Measurements from ENCODE around the gene FGF12.

The FGF12 gene

GRCh38 chr3:192408007-192408646 lies 319.2 kb downstream of the FGF12 start:
- H2AFZ ChIP-seq (ENCODE audit: low read length), result peak overlapping the region; percentile 99
- WGBS, 2 donors (ENCODE audit: extremely low coverage in 2 of 2, insufficient read length in 2 of 2, insufficient replicate concordance in 1 of 2), result no CpG with 5 or more reads among the region's 50 CpGs
- no peak overlapping the region for H2BK5ac ChIP-seq (ENCODE audit: low read length)
- peak overlapping the region; percentile 39 for H3K9ac ChIP-seq (ENCODE audit: low read depth, low read length, poor library complexity)
- no peak overlapping the region for H2AK5ac ChIP-seq (ENCODE audit: low read depth, low read length)
- H3K4me2 ChIP-seq (ENCODE audit: insufficient read depth, low read length, poor library complexity, severe bottlenecking), result peak overlapping the region; percentile 96
- no peak overlapping the region for H3K23ac ChIP-seq (ENCODE audit: low read depth, low read length, poor library complexity)
- no peaks in the 10 kb centered on the region for H3K4me1 ChIP-seq (ENCODE audit: control insufficient read depth in 2 of 2, insufficient read depth in 1 of 2, low read depth in 1 of 2, low read length in 2 of 2)
- peak; percentile 30 for DNase-seq (ENCODE audit: low spot score)
- H3K18ac ChIP-seq (ENCODE audit: low read length), result peak overlapping the region; percentile 76
- no peak overlapping the region for H4K8ac ChIP-seq (ENCODE audit: low read depth, low read length)
- no peaks in the 10 kb centered on the region for H3K36me3 ChIP-seq (replicated peaks in 1 of 2; ENCODE audit: control insufficient read depth in 2 of 2, insufficient read depth in 2 of 2, low read length in 2 of 2)
- H2BK15ac ChIP-seq (ENCODE audit: low read length), result peak overlapping the region; percentile 35
- H3K4ac ChIP-seq (ENCODE audit: low read length), result no peak overlapping the region
- no peaks in the 10 kb centered on the region for H3K9me3 ChIP-seq (replicated peaks in 1 of 2; ENCODE audit: control insufficient read depth in 2 of 2, insufficient read depth in 1 of 2, low read depth in 1 of 2, low read length in 2 of 2)
- no peak overlapping the region for H4K91ac ChIP-seq (ENCODE audit: low read depth, low read length, poor library complexity)
- H3K27ac ChIP-seq (replicated peaks; ENCODE audit: low read length), result no peak overlapping the region
- H3K4me3 ChIP-seq (ENCODE audit: low read length in 2 of 2), result peak overlapping the region; percentile 71 to 94
- H3K14ac ChIP-seq (ENCODE audit: low read length), result no peak overlapping the region
- H2BK120ac ChIP-seq (ENCODE audit: low read depth, low read length), result no peak overlapping the region
- H3K27me3 ChIP-seq (ENCODE audit: control insufficient read depth in 3 of 3, insufficient read depth in 3 of 3, low read depth in 1 of 3, low read length in 3 of 3), result peaks cover 0 to 27% (median 3%) of the 10 kb centered on the region in 3 experiments
- no peak overlapping the region for H2BK12ac ChIP-seq (ENCODE audit: low read length)
- no peaks in the 10 kb centered on the region for H3K79me1 ChIP-seq (ENCODE audit: low read depth, low read length)

- Histone ChIP-seq H3K18ac (ENCODE audit: low read length) (no peak overlapping the region), H3K14ac (ENCODE audit: low read length) (no peak overlapping the region), H4K8ac (ENCODE audit: low read depth, low read length) (no peak overlapping the region), H3K36me3 (replicated peaks in 1 of 2; ENCODE audit: control insufficient read depth in 2 of 2, insufficient read depth in 2 of 2, low read length in 2 of 2) (peaks cover 0 to 4% of the 10 kb centered on the region in 2 donors), H3K4ac (ENCODE audit: low read length) (no peak overlapping the region), H4K91ac (ENCODE audit: low read depth, low read length, poor library complexity) (no peak overlapping the region), H3K27me3 (ENCODE audit: control insufficient read depth in 3 of 3, insufficient read depth in 3 of 3, low read depth in 1 of 3, low read length in 3 of 3) (no peaks in the 10 kb centered on the region), H2BK15ac (ENCODE audit: low read length) (no peak overlapping the region), H2BK120ac (ENCODE audit: low read depth, low read length) (no peak overlapping the region), H3K27ac (replicated peaks; ENCODE audit: low read length) (no peak overlapping the region), H2AFZ (ENCODE audit: low read length) (no peak overlapping the region), H3K9me3 (replicated peaks in 1 of 2; ENCODE audit: control insufficient read depth in 2 of 2, insufficient read depth in 1 of 2, low read depth in 1 of 2, low read length in 2 of 2) (no peaks in the 10 kb centered on the region), H2BK12ac (ENCODE audit: low read length) (no peak overlapping the region), H3K4me2 (ENCODE audit: insufficient read depth, low read length, poor library complexity, severe bottlenecking) (no peak overlapping the region), H3K23ac (ENCODE audit: low read depth, low read length, poor library complexity) (no peak overlapping the region), H3K9ac (ENCODE audit: low read depth, low read length, poor library complexity) (no peak overlapping the region), H3K4me3 (ENCODE audit: low read length in 2 of 2) (no peak overlapping the region), H2AK5ac (ENCODE audit: low read depth, low read length) (no peak overlapping the region), H2BK5ac (ENCODE audit: low read length) (no peak overlapping the region), H3K79me1 (ENCODE audit: low read depth, low read length) (no peaks in the 10 kb centered on the region), H3K4me1 (ENCODE audit: control insufficient read depth in 2 of 2, insufficient read depth in 1 of 2, low read depth in 1 of 2, low read length in 2 of 2) (no peaks in the 10 kb centered on the region)
- no peak for DNase-seq (ENCODE audit: low spot score)
- WGBS, 2 donors (ENCODE audit: extremely low coverage in 2 of 2, insufficient read length in 2 of 2, insufficient replicate concordance in 1 of 2), result no CpG with 5 or more reads among the region's 3 CpGs
Measured at GRCh38 chr3:192399767-192400166, 327.6 kb downstream of the FGF12 start.

GRCh38 chr3:192397012-192397411 lies 330.3 kb downstream of the FGF12 start:
- no peak overlapping the region for H3K4me3 ChIP-seq (ENCODE audit: low read length in 2 of 2)
- no peaks in the 10 kb centered on the region for H3K9me3 ChIP-seq (replicated peaks in 1 of 2; ENCODE audit: control insufficient read depth in 2 of 2, insufficient read depth in 1 of 2, low read depth in 1 of 2, low read length in 2 of 2)
- no peak overlapping the region for H3K27ac ChIP-seq (replicated peaks; ENCODE audit: low read length)
- no peak overlapping the region for H4K91ac ChIP-seq (ENCODE audit: low read depth, low read length, poor library complexity)
- no peaks in the 10 kb centered on the region for H3K79me1 ChIP-seq (ENCODE audit: low read depth, low read length)
- no peak overlapping the region for H3K18ac ChIP-seq (ENCODE audit: low read length)
- H3K4me1 ChIP-seq (ENCODE audit: control insufficient read depth in 2 of 2, insufficient read depth in 1 of 2, low read depth in 1 of 2, low read length in 2 of 2), result no peaks in the 10 kb centered on the region
- H3K9ac ChIP-seq (ENCODE audit: low read depth, low read length, poor library complexity), result no peak overlapping the region
- no peak overlapping the region for H2BK120ac ChIP-seq (ENCODE audit: low read depth, low read length)
- no peak overlapping the region for H4K8ac ChIP-seq (ENCODE audit: low read depth, low read length)
- no CpG with 5 or more reads among the region's 3 CpGs for WGBS, 2 donors (ENCODE audit: extremely low coverage in 2 of 2, insufficient read length in 2 of 2, insufficient replicate concordance in 1 of 2)
- DNase-seq (ENCODE audit: low spot score), result no peak
- no peak overlapping the region for H2AFZ ChIP-seq (ENCODE audit: low read length)
- no peak overlapping the region for H3K4ac ChIP-seq (ENCODE audit: low read length)
- no peak overlapping the region for H2AK5ac ChIP-seq (ENCODE audit: low read depth, low read length)
- H3K36me3 ChIP-seq (replicated peaks in 1 of 2; ENCODE audit: control insufficient read depth in 2 of 2, insufficient read depth in 2 of 2, low read length in 2 of 2), result peaks cover 0 to 4% of the 10 kb centered on the region in 2 donors
- H3K23ac ChIP-seq (ENCODE audit: low read depth, low read length, poor library complexity), result no peak overlapping the region
- H3K14ac ChIP-seq (ENCODE audit: low read length), result no peak overlapping the region
- no peak overlapping the region for H3K4me2 ChIP-seq (ENCODE audit: insufficient read depth, low read length, poor library complexity, severe bottlenecking)
- H2BK12ac ChIP-seq (ENCODE audit: low read length), result no peak overlapping the region
- no peak overlapping the region for H2BK15ac ChIP-seq (ENCODE audit: low read length)
- no peak overlapping the region for H2BK5ac ChIP-seq (ENCODE audit: low read length)
- H3K27me3 ChIP-seq (ENCODE audit: control insufficient read depth in 3 of 3, insufficient read depth in 3 of 3, low read depth in 1 of 3, low read length in 3 of 3), result no peaks in the 10 kb centered on the region

GRCh38 chr3:192395506-192395905 lies 331.8 kb downstream of the FGF12 start:
- no peak overlapping the region for H3K27ac ChIP-seq (replicated peaks; ENCODE audit: low read length)
- no peaks in the 10 kb centered on the region for H3K4me1 ChIP-seq (ENCODE audit: control insufficient read depth in 2 of 2, insufficient read depth in 1 of 2, low read depth in 1 of 2, low read length in 2 of 2)
- no CpG with 5 or more reads among the region's 5 CpGs for WGBS, 2 donors (ENCODE audit: extremely low coverage in 2 of 2, insufficient read length in 2 of 2, insufficient replicate concordance in 1 of 2)
- no peak for DNase-seq (ENCODE audit: low spot score)
- no peak overlapping the region for H3K18ac ChIP-seq (ENCODE audit: low read length)
- H2AK5ac ChIP-seq (ENCODE audit: low read depth, low read length), result no peak overlapping the region
- no peak overlapping the region for H3K23ac ChIP-seq (ENCODE audit: low read depth, low read length, poor library complexity)
- no peak overlapping the region for H2BK15ac ChIP-seq (ENCODE audit: low read length)
- no peak overlapping the region for H3K14ac ChIP-seq (ENCODE audit: low read length)
- no peak overlapping the region for H2BK12ac ChIP-seq (ENCODE audit: low read length)
- no peak overlapping the region for H2BK5ac ChIP-seq (ENCODE audit: low read length)
- no peak overlapping the region for H3K4me2 ChIP-seq (ENCODE audit: insufficient read depth, low read length, poor library complexity, severe bottlenecking)
- H3K4me3 ChIP-seq (ENCODE audit: low read length in 2 of 2), result no peak overlapping the region
- H3K27me3 ChIP-seq (ENCODE audit: control insufficient read depth in 3 of 3, insufficient read depth in 3 of 3, low read depth in 1 of 3, low read length in 3 of 3), result no peaks in the 10 kb centered on the region
- H3K4ac ChIP-seq (ENCODE audit: low read length), result no peak overlapping the region
- no peaks in the 10 kb centered on the region for H3K36me3 ChIP-seq (replicated peaks in 1 of 2; ENCODE audit: control insufficient read depth in 2 of 2, insufficient read depth in 2 of 2, low read length in 2 of 2)
- no peak overlapping the region for H3K9ac ChIP-seq (ENCODE audit: low read depth, low read length, poor library complexity)
- no peak overlapping the region for H4K8ac ChIP-seq (ENCODE audit: low read depth, low read length)
- H3K9me3 ChIP-seq (replicated peaks in 1 of 2; ENCODE audit: control insufficient read depth in 2 of 2, insufficient read depth in 1 of 2, low read depth in 1 of 2, low read length in 2 of 2), result no peaks in the 10 kb centered on the region
- H2AFZ ChIP-seq (ENCODE audit: low read length), result no peak overlapping the region
- H3K79me1 ChIP-seq (ENCODE audit: low read depth, low read length), result no peaks in the 10 kb centered on the region
- no peak overlapping the region for H4K91ac ChIP-seq (ENCODE audit: low read depth, low read length, poor library complexity)
- no peak overlapping the region for H2BK120ac ChIP-seq (ENCODE audit: low read depth, low read length)
